ENCODE measurements around the gene TYMS.

The TYMS gene

DNA sequence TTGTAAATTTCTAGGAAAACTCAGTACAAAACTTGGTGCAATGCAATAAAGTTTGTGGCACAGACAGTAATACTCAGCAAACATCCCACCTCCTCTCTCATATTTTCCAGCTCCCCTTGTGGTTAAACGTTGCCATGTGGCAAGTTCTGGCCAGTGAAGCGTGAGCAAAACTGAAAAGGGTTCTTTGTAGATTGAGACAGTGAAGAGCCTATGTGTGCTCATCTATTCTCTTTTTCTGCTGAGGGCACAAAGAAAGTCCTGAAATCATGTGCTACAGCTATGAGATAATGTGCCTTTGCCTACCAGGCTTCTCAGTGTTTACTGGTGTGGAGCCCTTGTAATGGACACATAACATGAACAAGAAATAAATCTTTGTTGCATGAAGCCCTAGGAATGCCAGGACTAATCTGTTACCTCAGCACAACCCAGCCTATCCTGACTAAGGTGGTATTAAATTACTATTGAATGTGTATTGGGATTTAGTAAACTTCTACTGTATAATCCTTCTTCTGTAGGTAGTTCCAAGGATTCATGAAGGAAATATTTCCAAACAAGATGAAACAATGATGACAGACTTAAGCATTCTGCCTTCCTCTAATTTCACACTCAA lies 13.0 kb upstream of the TYMS start:
- peak; percentile 14 for DNase-seq (ENCODE audit: low spot score)
- peak; percentile 38 for FAIRE-seq

DNA sequence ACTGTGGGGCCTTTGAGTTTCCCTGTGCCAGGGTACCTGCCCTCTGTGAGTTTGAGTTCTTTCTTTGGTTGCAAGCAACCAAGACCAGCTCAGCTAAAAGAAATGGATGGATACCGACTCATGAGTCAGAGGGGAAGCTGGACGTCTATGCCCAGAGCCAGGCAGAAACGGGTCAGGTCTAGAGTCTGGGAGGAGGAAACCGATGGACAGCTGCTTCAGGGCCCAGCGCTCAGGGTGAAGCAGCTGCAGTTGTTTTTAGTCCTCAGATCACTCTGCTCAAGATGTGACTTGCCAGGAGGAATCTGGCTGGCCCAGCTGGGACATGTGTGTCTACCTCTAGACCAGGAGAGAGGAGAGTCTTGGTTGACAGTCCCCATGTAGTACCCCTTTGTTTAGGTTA lies 10.1 kb upstream of the TYMS start:
- DNase-seq (ENCODE audit: low spot score): no peak
- FAIRE-seq: no peak

DNA sequence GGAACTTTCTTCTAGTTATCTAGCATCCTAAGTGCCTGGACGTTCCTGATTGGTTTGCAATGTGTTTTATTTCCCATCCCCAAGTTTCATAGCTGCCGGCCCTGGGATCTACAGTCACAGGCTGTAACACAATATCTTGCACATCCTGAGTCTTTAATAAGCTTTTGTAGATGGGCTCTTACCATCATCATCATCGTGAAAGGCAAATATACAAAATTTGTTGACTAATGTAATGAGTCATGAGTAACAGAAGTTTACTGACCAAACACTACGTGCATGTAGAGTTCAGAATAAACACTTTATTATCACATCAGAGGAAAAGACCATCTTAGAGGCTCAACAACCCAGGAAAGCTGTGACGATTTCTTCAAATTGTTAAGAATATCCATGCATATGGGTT lies 8.1 kb upstream of the TYMS start:
- FAIRE-seq: no peak
- no peak for DNase-seq (ENCODE audit: low spot score)

DNA sequence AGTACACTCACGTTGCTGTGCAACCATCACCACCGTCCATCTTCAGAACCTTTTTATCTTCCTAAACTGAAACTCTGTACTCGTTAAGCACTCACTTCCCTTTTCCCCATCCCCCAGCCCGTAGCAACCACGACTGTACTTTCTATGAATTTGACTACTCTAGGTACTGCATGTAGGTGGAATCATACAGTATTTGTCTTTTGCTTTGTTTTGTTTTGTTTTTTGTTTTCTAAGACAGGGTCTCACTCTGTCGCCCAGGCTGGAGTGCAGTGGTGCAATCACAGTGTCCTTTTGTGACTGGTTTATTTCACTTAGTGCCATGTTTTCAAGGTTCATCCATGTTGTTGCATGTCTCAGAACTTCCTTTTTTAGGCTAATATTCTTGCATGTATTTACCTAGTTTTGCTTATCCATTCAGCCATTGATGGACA lies 7.0 kb upstream of the TYMS start:
- DNase-seq (ENCODE audit: low spot score): no peak
- FAIRE-seq: no peak

DNA sequence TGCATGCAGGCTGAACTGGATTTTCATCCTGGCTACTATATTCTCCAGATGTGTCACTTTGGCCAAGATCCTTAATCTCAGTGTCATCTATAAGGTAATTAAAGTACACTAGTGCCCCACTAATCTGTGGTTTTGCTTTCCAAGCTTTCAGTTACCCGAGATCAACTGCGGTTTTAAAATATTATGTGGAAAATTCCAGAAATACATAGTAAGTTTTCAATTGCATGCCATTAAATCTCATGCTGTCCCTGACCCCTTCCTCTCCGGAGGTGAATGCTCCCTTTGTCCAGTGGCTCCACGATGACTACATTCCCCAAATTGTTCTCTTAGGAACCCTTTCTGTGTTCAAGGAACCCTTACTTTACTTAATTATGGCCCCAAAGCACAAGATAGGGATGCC lies 5.3 kb upstream of the TYMS start:
- FAIRE-seq (no peak), DNase-seq (ENCODE audit: low spot score) (no peak)

DNA sequence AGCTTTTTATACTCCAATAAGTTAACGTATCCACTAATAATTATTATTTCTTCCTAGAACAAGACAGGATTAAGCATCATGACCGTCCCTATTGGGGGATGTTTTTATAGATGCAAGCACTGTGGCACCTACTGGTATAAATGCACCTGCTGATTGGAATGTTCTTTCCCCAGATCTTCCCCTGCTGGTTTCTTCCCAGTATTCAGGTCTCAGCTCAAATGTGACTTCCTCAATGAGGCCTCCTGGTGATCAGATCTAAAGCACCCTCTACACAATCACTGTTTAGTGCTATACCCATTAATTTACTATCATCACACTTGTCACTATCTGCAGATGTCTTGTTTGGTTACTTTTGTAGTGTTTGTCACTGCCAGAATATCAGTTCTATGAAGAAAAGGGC lies 3.9 kb upstream of the TYMS start:
- DNase-seq (ENCODE audit: low spot score) (no peak), FAIRE-seq (no peak)

DNA sequence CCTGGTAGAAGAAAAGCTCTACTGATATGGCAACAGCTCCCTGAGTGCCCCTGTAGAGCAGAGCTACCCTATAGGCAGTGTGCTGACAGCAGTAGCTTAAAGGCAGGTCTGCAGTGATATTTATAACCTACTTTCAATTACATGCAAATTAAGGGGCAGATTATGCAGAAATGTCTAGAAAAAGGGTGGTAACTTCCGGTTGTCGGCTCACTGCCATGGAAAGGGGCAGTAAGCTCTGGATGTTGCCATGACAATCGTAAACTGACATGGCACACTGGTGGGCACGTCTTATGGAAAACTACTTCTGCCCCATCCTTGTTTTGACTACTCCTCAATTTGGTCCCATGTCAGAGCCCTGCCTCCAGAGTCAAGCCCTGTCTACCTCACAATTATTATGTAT lies 2.9 kb upstream of the TYMS start:
- DNase-seq (ENCODE audit: low spot score): no peak
- FAIRE-seq: no peak

DNA sequence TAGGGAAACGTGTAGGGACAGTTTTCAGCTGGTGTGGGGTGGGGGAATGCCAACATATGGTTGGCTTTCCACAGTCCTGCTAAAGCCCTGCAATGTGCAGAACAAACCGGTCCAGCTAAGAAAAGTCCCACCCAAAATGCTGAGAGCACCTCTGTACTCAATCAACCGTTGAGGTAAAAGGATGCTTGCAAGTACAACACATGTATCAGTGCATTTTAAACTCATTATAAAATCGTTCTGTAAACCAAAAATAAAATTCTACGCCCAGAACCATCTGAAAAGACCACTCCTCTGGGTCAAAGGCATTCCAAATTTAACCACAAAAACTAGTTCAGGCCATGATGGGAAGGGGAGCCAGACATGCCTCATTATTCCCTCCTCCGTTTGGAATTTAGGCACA lies 2.0 kb upstream of the TYMS start:
- DNase-seq (ENCODE audit: low spot score) (no peak), FAIRE-seq (no peak)

DNA sequence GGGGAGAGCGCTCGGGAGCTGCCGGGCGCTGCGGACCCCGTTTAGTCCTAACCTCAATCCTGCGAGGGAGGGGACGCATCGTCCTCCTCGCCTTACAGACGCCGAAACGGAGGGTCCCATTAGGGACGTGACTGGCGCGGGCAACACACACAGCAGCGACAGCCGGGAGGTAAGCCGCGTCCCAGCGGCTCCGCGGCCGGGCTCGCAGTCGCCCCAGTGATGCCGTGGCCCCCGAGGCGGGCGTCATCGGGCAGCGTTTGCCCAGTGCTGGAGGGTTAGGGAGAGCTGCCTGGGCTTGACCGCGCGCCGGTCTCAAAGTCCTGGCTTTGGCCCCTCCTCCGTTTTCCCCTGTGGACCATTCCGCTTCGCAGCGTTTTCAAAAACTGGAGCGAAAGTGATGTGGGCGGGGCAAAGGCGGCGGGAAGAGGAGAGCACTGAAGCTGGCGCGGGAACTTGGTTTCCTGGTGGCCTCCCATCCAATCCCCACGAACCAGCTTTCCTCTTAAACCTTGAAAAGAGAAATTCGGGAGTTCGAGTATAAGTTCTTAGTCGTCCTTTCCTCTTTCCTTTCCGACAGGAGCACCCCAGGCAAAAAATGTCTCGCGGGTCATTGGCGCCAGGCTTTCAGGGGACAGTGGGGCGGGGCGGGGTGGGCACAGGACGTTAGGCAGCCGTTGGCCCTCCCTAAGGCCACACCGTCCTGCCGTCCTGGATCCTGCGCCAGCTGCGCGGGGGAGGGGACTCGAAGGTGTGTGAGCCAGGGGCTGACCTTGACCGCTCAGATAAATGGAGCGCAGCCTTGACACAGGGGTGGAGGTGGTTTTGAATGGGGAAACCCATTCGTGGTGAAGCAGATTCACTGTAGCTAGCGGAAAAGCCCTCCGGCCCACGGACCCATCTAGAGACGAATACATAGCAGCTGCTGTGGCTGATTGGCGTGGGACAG lies 821 bp downstream of the TYMS start:
- peak; percentile 40 for FAIRE-seq

DNA sequence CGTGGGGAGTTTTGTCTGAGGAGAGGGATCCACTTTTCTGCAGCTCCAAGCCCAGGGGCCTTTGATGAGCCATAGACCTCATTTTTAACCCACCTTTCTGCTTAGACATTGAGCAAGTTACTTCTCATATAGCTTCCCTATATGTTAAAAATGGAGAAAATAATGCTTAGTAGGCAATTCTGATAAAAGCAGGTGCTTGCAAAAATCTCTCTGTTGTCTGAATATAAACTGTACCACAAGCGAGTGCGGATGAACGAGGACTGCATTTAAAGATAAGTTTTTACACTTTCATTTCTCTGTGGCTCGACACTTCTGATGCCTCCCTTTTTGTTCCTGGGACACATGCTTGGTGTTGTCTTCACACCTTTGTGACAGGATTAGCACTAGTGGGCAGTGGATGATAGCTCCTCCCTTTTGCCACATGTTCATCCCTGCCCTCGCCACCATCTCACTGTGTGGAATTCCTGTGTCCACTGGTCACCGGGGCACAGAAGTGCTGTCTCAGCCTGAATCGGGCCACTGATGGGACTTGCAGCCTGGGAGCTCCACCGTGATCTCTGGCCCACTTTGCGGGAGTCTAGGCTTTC lies 1.6 kb downstream of the TYMS start:
- DNase-seq (ENCODE audit: low spot score): no peak
- FAIRE-seq: no peak

More for the DNA sequence above, 821 bp downstream of the TYMS start:
- DNase-seq (ENCODE audit: low spot score): peak; percentile 78

DNA sequence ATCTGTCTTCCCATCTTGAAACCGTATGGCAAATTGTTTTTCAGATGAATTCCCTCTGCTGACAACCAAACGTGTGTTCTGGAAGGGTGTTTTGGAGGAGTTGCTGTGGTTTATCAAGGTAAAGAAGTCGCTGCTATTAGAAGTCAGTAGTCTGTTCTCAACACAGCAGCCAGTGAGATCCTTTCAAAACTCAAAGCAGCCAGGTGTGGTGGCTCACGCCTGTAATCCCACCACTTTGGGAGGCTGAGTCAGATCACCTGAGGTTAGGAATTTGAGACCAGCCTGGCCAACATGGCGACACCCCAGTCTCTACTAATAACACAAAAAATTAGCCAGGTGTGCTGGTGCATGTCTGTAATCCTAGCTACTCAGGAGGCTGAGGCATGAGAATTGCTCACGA lies 2.1 kb downstream of the TYMS start:
- DNase-seq (ENCODE audit: low spot score) (no peak), FAIRE-seq (no peak)

DNA sequence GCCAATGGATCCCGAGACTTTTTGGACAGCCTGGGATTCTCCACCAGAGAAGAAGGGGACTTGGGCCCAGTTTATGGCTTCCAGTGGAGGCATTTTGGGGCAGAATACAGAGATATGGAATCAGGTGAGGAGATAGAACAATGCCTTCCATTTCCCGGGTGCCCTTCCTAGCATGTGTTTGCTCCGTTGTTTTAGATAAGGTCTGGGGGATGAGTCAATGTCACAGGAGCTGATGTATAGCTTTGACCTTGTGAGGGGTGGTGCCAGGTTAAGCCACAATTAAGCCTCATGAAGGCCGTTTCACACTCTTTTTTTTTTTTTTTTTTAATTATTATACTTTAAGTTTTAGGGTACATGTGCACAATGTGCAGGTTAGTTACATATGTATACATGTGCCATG lies 4.7 kb downstream of the TYMS start:
- no peak for DNase-seq (ENCODE audit: low spot score)
- no peak for FAIRE-seq

DNA sequence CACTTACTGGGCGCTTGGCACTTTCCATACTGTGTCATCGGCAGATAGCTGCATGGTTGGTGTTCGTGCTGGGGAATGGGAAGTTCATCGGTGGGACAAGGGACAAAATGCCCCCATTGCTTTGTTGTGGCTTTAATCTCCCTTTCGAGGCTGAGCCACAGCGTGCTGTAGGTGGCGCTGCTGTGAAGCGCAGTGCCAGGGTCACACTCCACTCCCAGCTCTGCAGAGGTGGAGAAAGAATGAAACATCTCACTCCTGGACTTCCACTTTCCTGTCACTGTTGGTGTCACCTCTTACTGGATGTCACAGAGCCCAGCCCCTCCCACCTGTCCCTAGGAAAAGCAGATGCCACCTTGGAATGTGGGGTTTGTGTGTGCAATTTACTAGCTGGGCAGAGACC lies 8.7 kb downstream of the TYMS start:
- DNase-seq (ENCODE audit: low spot score): no peak
- FAIRE-seq: no peak

DNA sequence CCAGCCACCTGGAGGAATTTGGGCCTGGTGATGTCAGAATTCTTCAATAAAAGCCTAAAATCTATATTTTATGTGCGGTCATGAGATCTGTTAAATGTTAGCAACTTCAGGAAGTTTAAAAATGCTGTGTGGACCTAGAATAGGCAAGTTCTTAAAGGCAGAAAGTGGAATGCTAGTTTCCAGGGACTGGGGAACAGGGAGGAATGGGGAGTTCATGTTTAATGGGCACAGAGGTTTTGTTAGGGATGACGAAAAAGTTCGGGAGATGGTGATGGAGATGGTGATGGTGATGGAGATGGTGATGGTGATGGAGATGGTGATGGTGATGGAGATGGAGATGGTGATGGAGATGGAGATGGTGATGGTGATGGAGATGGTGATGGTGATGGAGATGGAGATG lies 9.2 kb downstream of the TYMS start:
- DNase-seq (ENCODE audit: low spot score) (no peak), FAIRE-seq (no peak)

DNA sequence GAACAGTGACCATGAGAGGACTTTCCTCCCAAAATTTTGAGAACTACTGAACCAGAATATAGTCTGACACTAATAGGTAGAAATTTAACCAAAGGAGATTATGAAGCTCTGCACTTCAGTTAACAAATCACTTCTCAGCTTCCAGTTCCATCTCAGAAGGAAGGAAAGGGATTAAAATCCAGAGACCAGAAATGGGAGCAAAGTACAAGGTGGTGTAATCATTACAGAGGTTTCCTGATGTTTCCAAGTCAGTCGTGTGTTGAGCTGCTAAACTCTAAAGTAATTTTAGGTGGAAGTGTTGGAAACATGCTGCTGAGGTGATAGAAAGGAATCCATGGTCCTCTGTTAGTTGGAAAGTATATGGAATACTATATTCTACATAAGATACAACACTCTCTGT lies 10.8 kb downstream of the TYMS start:
- DNase-seq (ENCODE audit: low spot score) (no peak), FAIRE-seq (no peak)

DNA sequence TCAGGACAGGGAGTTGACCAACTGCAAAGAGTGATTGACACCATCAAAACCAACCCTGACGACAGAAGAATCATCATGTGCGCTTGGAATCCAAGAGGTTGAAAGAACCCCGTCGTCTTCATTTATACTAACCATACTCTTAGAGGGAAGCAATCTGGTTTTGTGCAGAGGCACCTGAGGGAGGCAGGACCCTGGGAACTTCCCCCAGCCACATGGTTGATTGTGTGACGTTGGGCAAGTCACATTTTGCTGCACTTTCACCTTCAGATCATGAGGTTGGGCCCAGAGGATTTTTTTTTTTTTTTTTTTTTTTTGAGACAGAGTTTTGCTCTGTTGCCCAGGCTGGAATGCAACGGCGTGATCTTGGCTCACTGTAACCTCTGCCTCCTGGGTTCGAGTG lies 11.6 kb downstream of the TYMS start:
- FAIRE-seq (no peak), DNase-seq (ENCODE audit: low spot score) (no peak)

DNA sequence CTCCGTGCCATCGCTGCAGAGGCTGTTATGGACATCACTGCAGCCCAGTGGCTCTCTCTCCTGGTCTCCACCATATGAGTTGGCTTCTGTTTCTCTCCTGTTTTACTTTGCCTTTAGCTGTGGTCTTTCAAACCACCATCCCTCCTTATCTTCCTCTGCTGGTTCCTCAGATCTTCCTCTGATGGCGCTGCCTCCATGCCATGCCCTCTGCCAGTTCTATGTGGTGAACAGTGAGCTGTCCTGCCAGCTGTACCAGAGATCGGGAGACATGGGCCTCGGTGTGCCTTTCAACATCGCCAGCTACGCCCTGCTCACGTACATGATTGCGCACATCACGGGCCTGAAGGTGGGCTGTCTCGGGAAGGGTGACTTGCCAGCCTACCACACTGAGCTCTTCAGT lies 13.1 kb downstream of the TYMS start:
- FAIRE-seq (no peak), DNase-seq (ENCODE audit: low spot score) (no peak)

DNA sequence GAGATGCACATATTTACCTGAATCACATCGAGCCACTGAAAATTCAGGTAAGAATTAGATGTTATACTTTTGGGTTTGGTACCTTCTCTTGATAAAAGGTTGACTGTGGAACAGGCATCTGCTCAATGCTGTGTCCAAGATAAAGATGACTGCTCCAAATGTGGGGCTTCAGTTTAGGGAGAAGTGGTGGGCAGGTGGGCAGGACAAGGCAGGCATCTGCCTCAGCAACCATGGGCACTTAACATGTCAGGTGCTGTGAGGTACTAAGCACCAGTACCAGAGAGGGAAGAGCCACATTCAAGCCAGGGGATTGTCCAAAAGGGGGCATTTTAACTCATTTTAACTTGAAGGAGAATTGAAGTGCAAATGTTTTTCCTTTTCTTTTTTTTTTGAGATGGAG lies 14.0 kb downstream of the TYMS start:
- no peak for FAIRE-seq
- no peak for DNase-seq (ENCODE audit: low spot score)

DNA sequence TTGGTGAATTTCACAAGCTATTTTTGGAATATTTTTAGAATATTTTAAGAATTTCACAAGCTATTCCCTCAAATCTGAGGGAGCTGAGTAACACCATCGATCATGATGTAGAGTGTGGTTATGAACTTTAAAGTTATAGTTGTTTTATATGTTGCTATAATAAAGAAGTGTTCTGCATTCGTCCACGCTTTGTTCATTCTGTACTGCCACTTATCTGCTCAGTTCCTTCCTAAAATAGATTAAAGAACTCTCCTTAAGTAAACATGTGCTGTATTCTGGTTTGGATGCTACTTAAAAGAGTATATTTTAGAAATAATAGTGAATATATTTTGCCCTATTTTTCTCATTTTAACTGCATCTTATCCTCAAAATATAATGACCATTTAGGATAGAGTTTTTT lies 15.9 kb downstream of the TYMS start:
- no peak for DNase-seq (ENCODE audit: low spot score)
- FAIRE-seq: no peak

DNA sequence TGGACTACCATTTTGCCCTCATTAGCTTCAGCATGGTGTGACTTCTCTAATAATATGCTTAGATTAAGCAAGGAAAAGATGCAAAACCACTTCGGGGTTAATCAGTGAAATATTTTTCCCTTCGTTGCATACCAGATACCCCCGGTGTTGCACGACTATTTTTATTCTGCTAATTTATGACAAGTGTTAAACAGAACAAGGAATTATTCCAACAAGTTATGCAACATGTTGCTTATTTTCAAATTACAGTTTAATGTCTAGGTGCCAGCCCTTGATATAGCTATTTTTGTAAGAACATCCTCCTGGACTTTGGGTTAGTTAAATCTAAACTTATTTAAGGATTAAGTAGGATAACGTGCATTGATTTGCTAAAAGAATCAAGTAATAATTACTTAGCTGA lies 16.3 kb downstream of the TYMS start:
- no peak for FAIRE-seq

DNA sequence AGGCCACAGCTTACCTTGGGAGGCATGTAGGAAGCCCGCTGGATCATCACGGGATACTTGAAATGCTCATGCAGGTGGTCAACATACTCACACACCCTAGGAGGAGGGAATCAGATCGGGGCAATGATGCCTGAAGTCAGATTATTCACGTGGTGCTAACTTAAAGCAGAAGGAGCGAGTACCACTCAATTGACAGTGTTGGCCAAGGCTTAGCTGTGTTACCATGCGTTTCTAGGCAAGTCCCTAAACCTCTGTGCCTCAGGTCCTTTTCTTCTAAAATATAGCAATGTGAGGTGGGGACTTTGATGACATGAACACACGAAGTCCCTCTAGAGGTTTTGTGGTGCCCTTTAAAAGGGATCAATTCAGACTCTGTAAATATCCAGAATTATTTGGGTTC lies 17.9 kb downstream of the TYMS start:
- DNase-seq (ENCODE audit: low spot score) (no peak), FAIRE-seq (no peak)

More for the DNA sequence above, 16.3 kb downstream of the TYMS start:
- DNase-seq (ENCODE audit: low spot score): no peak

DNA sequence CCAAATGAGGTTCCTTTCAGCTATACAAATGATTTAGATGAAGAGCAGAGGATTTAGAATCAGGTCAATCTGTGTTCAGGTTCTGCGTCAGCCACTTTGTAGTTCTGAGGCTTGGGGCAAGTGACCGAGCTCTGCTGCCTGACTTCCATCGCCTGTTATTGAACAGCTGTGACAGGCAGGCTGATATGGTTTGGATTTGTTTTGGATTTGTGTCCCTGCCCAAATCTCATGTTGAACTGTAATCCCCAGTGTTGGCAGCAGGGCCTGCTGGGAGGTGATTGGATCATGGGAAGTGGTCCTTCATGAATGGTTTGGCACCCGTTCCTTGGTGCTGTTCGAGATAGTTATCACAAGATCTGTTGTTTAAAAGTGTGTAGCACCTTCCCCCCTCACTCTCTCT lies 18.6 kb downstream of the TYMS start:
- DNase-seq (ENCODE audit: low spot score): no peak
- no peak for FAIRE-seq

DNA sequence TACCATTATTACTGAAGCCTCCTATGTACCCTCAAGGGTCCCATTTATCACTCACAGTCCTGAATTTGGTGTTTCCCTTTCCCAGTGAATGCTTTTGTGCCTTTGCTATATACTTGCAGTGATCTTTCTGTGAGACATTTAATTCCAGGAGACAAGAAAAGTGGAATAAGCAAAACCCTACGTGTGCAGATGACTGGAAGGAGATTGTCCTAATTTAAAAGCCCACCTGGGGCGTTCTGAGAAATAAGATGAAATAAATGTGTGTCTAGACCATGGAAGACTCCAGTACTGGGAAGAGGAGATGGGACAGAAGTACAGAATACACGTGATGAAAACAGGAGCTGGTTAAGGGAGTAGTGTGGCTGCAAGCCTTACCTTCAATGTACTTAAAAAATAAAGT lies 19.3 kb downstream of the TYMS start:
- DNase-seq (ENCODE audit: low spot score) (no peak), FAIRE-seq (no peak)
